ENCODE results near the gene ADGRA3. TPM values are rescaled to one million over a fixed set of nuclear protein-coding genes. Genes with fewer than 3 reads are reported as not detected.

Gene ADGRA3
- total RNA-seq, 4 donors from 2014 or later, result 17.1 to 86.4 (median 25.7) TPM

GRCh38 chr4:22435652-22436051, 80.2 kb downstream of the ADGRA3 start:
- Histone ChIP-seq H3K9me3 (no peaks in the 10 kb centered on the region), H3K4me3 (no peak overlapping the region), H3K27me3 (no peaks in the 10 kb centered on the region), H3K4me1 (no peaks in the 10 kb centered on the region), H3K27ac (no peak overlapping the region), H3K36me3 (peaks cover 0 to 6% of the 10 kb centered on the region in 2 donors)
- in situ Hi-C loops (cut with MboI; ENCODE audit: low sequenced_read_pairs in 4 of 4) (no loop called here), intact Hi-C loops (cut with DNase I; ENCODE audit: low total_unique reads) (no loop called here)
- TF ChIP-seq POLR2A (IDR thresholded peaks at IDR 0.05) (no peak), CTCF (IDR thresholded peaks at IDR 0.05 in 4 of 5, conservative IDR thresholded peaks at IDR 0.05 in 1 of 5) (no peak)
- DNase-seq (no peak), ATAC-seq (no peak)

- DNase-seq (peak in 1 of 2 donors; percentile 26), ATAC-seq (peak; percentile 70 to 75)
- no peak overlapping the region for H3K27ac ChIP-seq
- intact Hi-C loops (cut with DNase I; ENCODE audit: low total_unique reads), result no loop called here
- peak in 3 of 5 experiments; percentile 10 to 39 (median 26) for TF ChIP-seq CTCF (IDR thresholded peaks at IDR 0.05 in 4 of 5, conservative IDR thresholded peaks at IDR 0.05 in 1 of 5)
- TF ChIP-seq POLR2A (IDR thresholded peaks at IDR 0.05), result no peak
- no peaks in the 10 kb centered on the region for H3K9me3 ChIP-seq
- in situ Hi-C loops (cut with MboI; ENCODE audit: low sequenced_read_pairs in 4 of 4), result no loop called here
- H3K4me3 ChIP-seq, result no peak overlapping the region
- no peaks in the 10 kb centered on the region for H3K4me1 ChIP-seq
- peaks cover 0 to 6% of the 10 kb centered on the region in 2 donors for H3K36me3 ChIP-seq
- no peaks in the 10 kb centered on the region for H3K27me3 ChIP-seq
Observed at GRCh38 chr4:22434895-22435294, 81.0 kb downstream of the ADGRA3 start.

- Histone ChIP-seq H3K36me3 (peaks cover 0 to 3% of the 10 kb centered on the region in 2 donors), H3K27ac (no peak overlapping the region), H3K27me3 (no peaks in the 10 kb centered on the region), H3K9me3 (no peaks in the 10 kb centered on the region), H3K4me3 (no peak overlapping the region), H3K4me1 (peaks cover 21 to 25% of the 10 kb centered on the region in 2 donors)
- ATAC-seq (no peak), DNase-seq (no peak)
- intact Hi-C loops (cut with DNase I; ENCODE audit: low total_unique reads) (no loop called here), in situ Hi-C loops (cut with MboI; ENCODE audit: low sequenced_read_pairs in 4 of 4) (no loop called here)
- TF ChIP-seq CTCF (IDR thresholded peaks at IDR 0.05 in 4 of 5, conservative IDR thresholded peaks at IDR 0.05 in 1 of 5), result no peak
- TF ChIP-seq POLR2A (IDR thresholded peaks at IDR 0.05), result no peak
Observed at GRCh38 chr4:22430626-22431025, 85.2 kb downstream of the ADGRA3 start.

- no peaks in the 10 kb centered on the region for H3K36me3 ChIP-seq
- intact Hi-C loops (cut with DNase I; ENCODE audit: low total_unique reads) (loop anchor here (5.0 kb wide), 1 partner anchor 89 kb away; the partner anchor contains the start of gene ADGRA3), in situ Hi-C loops (cut with MboI; ENCODE audit: low sequenced_read_pairs in 4 of 4) (no loop called here)
- peak overlapping the region; percentile 56 to 81 (median 74) for H3K27ac ChIP-seq
- H3K27me3 ChIP-seq, result no peaks in the 10 kb centered on the region
- H3K4me3 ChIP-seq, result no peak overlapping the region
- H3K4me1 ChIP-seq, result peaks cover 21 to 25% of the 10 kb centered on the region in 2 donors
- H3K9me3 ChIP-seq, result no peaks in the 10 kb centered on the region
- ATAC-seq, result peak; percentile 91
- DNase-seq, result no peak
- TF ChIP-seq POLR2A (IDR thresholded peaks at IDR 0.05) (no peak), CTCF (IDR thresholded peaks at IDR 0.05 in 4 of 5, conservative IDR thresholded peaks at IDR 0.05 in 1 of 5) (no peak)
Observed at GRCh38 chr4:22428441-22428840, 87.4 kb downstream of the ADGRA3 start.

- Histone ChIP-seq H3K4me3 (no peak overlapping the region), H3K9me3 (no peaks in the 10 kb centered on the region), H3K27me3 (no peaks in the 10 kb centered on the region), H3K36me3 (no peaks in the 10 kb centered on the region), H3K4me1 (peaks cover 21 to 25% of the 10 kb centered on the region in 2 donors), H3K27ac (peak overlapping the region; percentile 56 to 81 (median 74))
- intact Hi-C loops (cut with DNase I; ENCODE audit: low total_unique reads) (loop anchor here (5.0 kb wide), 1 partner anchor 90 kb away; the partner anchor contains the start of gene ADGRA3), in situ Hi-C loops (cut with MboI; ENCODE audit: low sequenced_read_pairs in 4 of 4) (no loop called here)
- DNase-seq (peak; percentile 19 to 57), ATAC-seq (peak; percentile 60 to 86)
- TF ChIP-seq CTCF (IDR thresholded peaks at IDR 0.05 in 4 of 5, conservative IDR thresholded peaks at IDR 0.05 in 1 of 5), result no peak
- no peak for TF ChIP-seq POLR2A (IDR thresholded peaks at IDR 0.05)
Observed at GRCh38 chr4:22427675-22428074, 88.2 kb downstream of the ADGRA3 start.
